HUES48 (cell line): ENCODE measurements around the gene LYL1.
A peak's percentile ranks its signal among the peaks of the same experiment; 100 is the strongest.

Experiments
- H3K27ac ChIP-seq: one replicate; pipeline ENCODE4 v1.7.0; 2013; ENCODE audit warnings: low read depth, low read length, inconsistent platforms
- H3K27me3 ChIP-seq: 2 replicates; pipeline ENCODE4 v1.6.1; 2013; ENCODE audit warnings: mild to moderate bottlenecking, low read length; ENCODE audit not compliant: control insufficient read depth, insufficient read depth
- H3K36me3 ChIP-seq: 2 replicates; pipeline ENCODE4 v1.6.1; 2013; ENCODE audit warnings: low read length; ENCODE audit not compliant: control insufficient read depth, insufficient read depth
- H3K4me1 ChIP-seq: 2 replicates; pipeline ENCODE4 v1.6.1; 2013; ENCODE audit warnings: mild to moderate bottlenecking, low read length; ENCODE audit not compliant: control insufficient read depth, insufficient read depth
- H3K4me3 ChIP-seq: 2 replicates; pipeline ENCODE4 v1.5.1; 2013; ENCODE audit warnings: mild to moderate bottlenecking, low read depth, low read length
- H3K9ac ChIP-seq: 2 replicates; pipeline ENCODE4 v1.6.1; 2013; ENCODE audit warnings: mild to moderate bottlenecking, low read depth, low read length, moderate library complexity
- H3K9me3 ChIP-seq: 2 replicates; pipeline ENCODE4 v1.6.1; 2013; ENCODE audit warnings: low read length; ENCODE audit not compliant: control insufficient read depth, insufficient read depth

The LYL1 gene

GRCh38 chr19:13103581-13104359, 1.1 kb upstream of the LYL1 start:
- Histone ChIP-seq H3K36me3 (peaks cover 8% of the 10 kb centered on the region), H3K27me3 (peaks cover 38% of the 10 kb centered on the region), H3K4me1 (peaks cover 9% of the 10 kb centered on the region), H3K4me3 (no peak overlapping the region), H3K27ac (no peak overlapping the region), H3K9ac (no peak overlapping the region), H3K9me3 (no peaks in the 10 kb centered on the region)

- no peak overlapping the region for H3K27ac ChIP-seq
- H3K4me1 ChIP-seq = peaks cover 9% of the 10 kb centered on the region
- no peak overlapping the region for H3K9ac ChIP-seq
- no peaks in the 10 kb centered on the region for H3K9me3 ChIP-seq
- H3K4me3 ChIP-seq = peak overlapping the region; percentile 34; the same call in 1 of the 2 replicates
- H3K36me3 ChIP-seq = peaks cover 3% of the 10 kb centered on the region
- H3K27me3 ChIP-seq = peaks cover 53% of the 10 kb centered on the region
Observed at GRCh38 chr19:13102416-13102665, 317 bp downstream of the LYL1 start.

GRCh38 chr19:13101590-13102415, 855 bp downstream of the LYL1 start:
- H3K4me1 ChIP-seq = peaks cover 9% of the 10 kb centered on the region
- H3K9me3 ChIP-seq = no peaks in the 10 kb centered on the region
- peak overlapping the region; percentile 34; the same call in 1 of the 2 replicates for H3K4me3 ChIP-seq
- no peaks in the 10 kb centered on the region; the same call in 1 of the 2 replicates for H3K36me3 ChIP-seq
- H3K27ac ChIP-seq = no peak overlapping the region
- no peak overlapping the region for H3K9ac ChIP-seq
- H3K27me3 ChIP-seq = peaks cover 58% of the 10 kb centered on the region

GRCh38 chr19:13100841-13101589, 1.6 kb downstream of the LYL1 start:
- no peak overlapping the region for H3K27ac ChIP-seq
- peaks cover 64% of the 10 kb centered on the region for H3K27me3 ChIP-seq
- H3K4me1 ChIP-seq = peaks cover 10% of the 10 kb centered on the region
- H3K4me3 ChIP-seq = no peak overlapping the region
- no peaks in the 10 kb centered on the region for H3K9me3 ChIP-seq
- no peak overlapping the region for H3K9ac ChIP-seq
- no peaks in the 10 kb centered on the region; the same call in 1 of the 2 replicates for H3K36me3 ChIP-seq

GRCh38 chr19:13100031-13100588, 2.5 kb downstream of the LYL1 start:
- H3K27me3 ChIP-seq = peaks cover 73% of the 10 kb centered on the region
- H3K4me3 ChIP-seq = no peak overlapping the region
- H3K9ac ChIP-seq = no peak overlapping the region
- no peak overlapping the region for H3K27ac ChIP-seq
- H3K9me3 ChIP-seq = no peaks in the 10 kb centered on the region
- peaks cover 15% of the 10 kb centered on the region for H3K4me1 ChIP-seq
- no peaks in the 10 kb centered on the region; the same call in 1 of the 2 replicates for H3K36me3 ChIP-seq

GRCh38 chr19:13099073-13099999, 3.3 kb downstream of the LYL1 start:
- Histone ChIP-seq H3K4me1 (peaks cover 22% of the 10 kb centered on the region), H3K27me3 (peaks cover 81% of the 10 kb centered on the region), H3K4me3 (peak overlapping the region; percentile 28; the same call in 1 of the 2 replicates), H3K9me3 (no peaks in the 10 kb centered on the region), H3K9ac (no peak overlapping the region), H3K36me3 (no peaks in the 10 kb centered on the region), H3K27ac (no peak overlapping the region)

GRCh38 chr19:13098277-13099072, 4.2 kb downstream of the LYL1 start:
- H3K27me3 ChIP-seq = peaks cover 86% of the 10 kb centered on the region

GRCh38 chr19:13097463-13098258, 5.0 kb downstream of the LYL1 start:
- H3K27ac ChIP-seq = no peak overlapping the region
- H3K36me3 ChIP-seq = no peaks in the 10 kb centered on the region
- no peak overlapping the region for H3K9ac ChIP-seq
- H3K9me3 ChIP-seq = no peaks in the 10 kb centered on the region
- H3K4me3 ChIP-seq = no peak overlapping the region
- H3K27me3 ChIP-seq = peaks cover 93% of the 10 kb centered on the region
- peaks cover 21% of the 10 kb centered on the region for H3K4me1 ChIP-seq

More at GRCh38 chr19:13098277-13099072, 4.2 kb downstream of the LYL1 start:
- H3K27ac ChIP-seq = no peak overlapping the region
- no peak overlapping the region for H3K9ac ChIP-seq
- no peaks in the 10 kb centered on the region for H3K36me3 ChIP-seq
- no peak overlapping the region; the same call in 1 of the 2 replicates for H3K4me3 ChIP-seq
- H3K9me3 ChIP-seq = no peaks in the 10 kb centered on the region
- H3K4me1 ChIP-seq = peaks cover 26% of the 10 kb centered on the region

GRCh38 chr19:13097033-13097462, 5.6 kb downstream of the LYL1 start:
- H3K4me1 ChIP-seq = peaks cover 25% of the 10 kb centered on the region
- H3K9ac ChIP-seq = no peak overlapping the region
- no peak overlapping the region for H3K4me3 ChIP-seq
- H3K36me3 ChIP-seq = no peaks in the 10 kb centered on the region
- no peak overlapping the region for H3K27ac ChIP-seq
- peaks cover 93% of the 10 kb centered on the region for H3K27me3 ChIP-seq
- no peaks in the 10 kb centered on the region for H3K9me3 ChIP-seq
